G401.6 (cell line): ENCODE data around the gene HSD3B2.

Experiments used
- FAIRE-seq: peaks from 2 replicates; lab custom pipeline; 2012; peaks lifted over from hg19 to GRCh38; lab: Jason Lieb, UNC

The HSD3B2 gene

DNA sequence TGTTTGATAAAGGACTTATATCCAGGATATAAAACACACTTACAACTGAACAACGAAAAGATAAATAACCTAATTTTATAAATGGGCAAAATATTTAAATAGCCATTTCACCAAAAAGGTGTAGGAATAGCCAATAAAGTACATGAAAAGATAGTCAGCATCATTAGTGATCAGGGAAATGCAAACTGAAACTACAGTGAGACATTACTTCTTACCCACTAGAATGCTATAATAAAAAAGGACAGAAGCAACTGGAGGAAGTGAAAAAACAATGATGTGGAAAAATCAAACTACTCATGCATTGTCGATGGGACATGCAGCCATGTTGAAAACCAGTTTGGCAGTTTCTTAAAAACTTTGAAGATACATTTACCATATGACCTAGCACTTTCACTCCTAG lies 48.6 kb downstream of the HSD3B2 start:
- FAIRE-seq: no peak

DNA sequence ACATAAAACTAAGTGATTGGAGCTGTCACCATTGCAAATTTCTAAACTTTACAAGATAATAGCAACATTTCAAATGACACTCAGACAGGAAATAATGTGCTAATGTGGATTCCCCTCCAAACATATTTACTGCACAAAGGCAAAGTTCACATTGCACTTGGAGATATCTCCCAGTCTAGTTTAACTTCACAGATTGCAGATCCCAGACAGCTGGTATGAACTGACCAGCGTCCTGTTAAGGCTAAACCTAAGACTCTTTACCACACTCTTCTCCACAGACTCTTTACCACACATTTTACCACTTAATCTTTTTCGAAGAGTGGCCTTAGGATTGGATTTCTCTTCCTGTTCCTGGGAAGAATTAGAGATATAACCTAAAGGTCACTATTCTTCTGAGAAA lies 51.5 kb downstream of the HSD3B2 start:
- no peak for FAIRE-seq

DNA sequence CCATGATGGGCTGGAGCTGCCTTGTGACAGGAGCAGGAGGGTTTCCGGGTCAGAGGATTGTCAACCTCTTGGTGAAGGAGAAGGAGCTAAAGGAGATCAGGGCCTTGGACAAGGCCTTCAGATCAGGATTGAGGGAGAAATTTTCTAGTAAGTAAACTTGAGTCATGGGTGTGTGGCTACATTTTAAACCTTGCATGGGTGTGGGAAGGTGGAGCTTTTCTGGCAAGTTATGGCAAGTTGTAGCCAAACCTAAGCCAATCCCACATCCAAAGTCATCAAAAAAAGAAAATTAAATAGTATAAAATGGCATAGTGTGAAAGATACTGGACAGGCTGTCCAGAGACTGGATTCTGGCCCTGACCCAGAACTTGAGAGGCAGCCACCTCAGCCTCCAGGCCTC lies 52.3 kb downstream of the HSD3B2 start:
- no peak for FAIRE-seq

DNA sequence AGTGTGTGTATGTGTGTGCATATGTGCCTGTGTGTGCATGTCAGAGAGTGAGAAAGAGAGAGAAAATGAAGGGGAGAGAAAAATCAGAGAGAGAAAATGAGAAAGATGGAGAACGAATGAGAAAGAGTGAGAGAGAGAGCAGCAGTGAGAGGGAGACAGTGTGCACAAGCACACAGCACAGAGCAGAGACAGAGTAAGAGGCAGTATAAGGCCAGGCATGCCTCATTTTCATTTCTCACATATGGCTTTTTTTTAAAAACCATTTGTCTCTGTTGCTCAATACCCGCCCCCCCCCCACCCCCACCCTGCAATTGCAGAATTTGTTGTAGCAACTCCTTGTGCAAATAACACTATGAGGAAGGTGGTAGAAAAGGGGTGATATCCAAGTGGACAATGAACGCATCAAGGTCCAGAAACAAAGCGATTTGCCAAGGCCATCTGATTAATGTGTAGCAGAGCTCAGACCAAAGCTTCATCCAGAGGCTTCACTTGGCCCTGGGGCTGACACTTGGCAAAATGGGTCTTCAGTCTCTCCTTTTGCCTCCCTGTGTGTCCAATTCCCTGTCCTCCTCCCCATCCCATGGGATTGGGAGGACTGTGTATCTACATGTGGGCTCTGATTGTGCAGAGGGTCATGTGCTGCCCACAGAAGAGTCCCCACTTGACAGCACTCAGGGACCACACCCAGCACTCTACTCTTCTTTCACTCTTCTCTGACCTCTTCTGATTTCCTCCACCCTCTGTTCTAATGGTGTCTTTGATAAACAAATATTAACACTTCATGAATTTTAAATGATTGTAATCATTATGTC lies 53.1 kb downstream of the HSD3B2 start:
- FAIRE-seq: no peak

DNA sequence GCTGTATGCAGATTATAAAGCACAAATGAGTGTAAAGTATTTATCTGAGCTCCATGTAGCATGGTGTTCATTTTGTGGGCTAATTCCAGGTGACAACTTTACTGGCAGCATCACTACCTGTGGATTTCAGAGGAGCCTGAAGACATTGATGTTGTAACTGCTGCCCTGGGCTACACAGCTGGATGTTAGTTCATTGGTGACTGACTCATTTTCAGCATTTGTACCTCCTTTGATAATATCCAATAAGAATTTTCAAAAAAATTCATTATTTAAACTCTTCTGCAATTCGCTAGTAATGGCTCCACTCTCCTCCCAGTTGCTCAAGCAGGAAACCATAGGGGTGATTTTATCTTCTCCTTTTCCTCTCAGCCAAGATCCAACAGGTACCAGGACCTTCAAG lies 54.8 kb downstream of the HSD3B2 start:
- no peak for FAIRE-seq

DNA sequence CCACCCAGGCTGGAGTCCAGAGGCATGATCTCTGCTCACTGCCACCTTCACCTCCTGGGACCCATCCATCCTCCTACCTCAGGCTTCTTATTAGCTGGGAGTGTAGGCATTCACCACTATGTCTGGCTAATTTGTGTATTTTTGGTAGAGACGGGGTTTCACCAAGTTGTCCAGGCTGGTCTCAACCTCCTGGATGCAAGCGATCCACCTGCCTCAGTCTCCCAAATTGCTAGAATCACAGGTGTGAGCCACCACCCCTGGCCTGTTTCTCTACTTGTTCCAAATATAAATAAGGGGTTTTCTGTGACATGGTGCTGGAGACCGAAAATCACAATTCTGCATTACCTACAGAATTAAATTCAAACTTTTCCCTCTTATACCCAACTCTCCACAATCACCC lies 55.4 kb downstream of the HSD3B2 start:
- no peak for FAIRE-seq

DNA sequence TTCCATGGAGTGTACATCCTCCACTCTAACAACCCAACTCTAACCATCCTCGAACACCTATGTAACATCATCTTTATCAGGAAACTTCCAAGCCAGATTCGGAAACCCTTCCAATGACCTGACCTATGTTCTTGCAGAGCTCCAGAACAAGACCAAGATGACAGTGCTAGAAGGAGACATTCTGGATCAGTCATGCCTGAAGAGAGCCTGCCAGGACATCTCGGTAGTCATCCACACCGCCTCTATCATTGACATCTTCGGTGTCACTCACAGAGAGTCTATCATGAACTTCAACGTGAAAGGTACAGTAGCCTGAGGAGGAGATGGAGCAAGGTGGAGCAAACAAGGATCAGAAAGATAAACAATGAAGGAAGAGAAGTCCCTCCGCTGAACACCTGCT lies 56.0 kb downstream of the HSD3B2 start:
- FAIRE-seq: no peak

DNA sequence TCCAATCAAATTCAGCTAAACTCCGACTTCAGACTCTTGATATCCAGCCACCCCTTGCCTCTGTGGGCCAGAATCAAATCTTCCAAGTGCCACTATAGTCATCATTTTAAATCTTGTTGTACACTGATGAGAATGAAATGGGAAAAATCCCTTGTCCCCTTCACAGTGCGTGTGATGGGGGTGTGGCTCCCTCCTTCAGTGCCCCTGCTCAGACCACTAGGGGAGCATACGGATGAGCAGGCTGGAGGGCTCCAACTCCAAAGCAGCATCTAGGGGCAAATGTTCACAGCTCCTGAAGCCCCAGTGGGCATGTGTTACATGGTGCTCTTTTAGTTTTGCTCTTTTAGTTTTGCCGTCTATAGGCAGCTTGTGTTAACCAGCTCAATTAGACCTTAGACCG lies 56.6 kb downstream of the HSD3B2 start:
- FAIRE-seq: no peak

DNA sequence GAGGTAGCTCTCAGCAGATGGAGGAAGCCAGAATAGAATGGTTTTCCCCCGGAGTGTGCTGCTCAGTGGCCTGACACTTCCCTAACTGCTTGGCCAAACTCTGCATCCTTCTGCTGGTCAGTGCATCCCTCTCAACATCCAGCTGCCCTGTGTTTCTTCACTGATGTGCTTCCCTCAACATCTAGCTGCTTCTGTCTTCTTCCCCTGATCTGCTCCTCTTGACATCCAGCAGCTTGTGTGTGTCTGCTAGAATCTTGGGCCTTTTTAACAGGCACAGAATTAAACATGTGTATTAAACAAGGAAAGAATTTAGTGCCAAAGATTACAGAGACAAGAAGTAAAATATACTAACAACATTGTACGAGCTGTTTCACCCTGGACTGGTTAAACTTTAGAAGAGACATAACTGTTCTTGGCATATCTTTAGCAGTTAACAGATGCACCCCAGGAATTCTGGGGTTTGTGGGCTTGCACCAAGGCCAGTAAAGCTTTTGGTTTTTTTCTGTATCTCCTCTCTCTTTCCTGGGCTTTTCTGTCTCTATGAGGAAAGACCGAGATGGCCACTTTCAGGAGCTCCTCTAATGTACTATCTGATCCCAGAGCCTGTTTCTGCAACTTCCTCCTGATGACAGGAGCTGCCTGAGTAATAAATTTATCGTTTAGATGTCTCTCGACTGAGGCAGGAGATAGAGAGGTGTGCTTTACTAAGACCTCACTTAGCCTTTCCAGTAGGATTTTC lies 57.3 kb downstream of the HSD3B2 start:
- FAIRE-seq: no peak
